Measurements from ENCODE around the gene EGLN1. TPM values are rescaled to one million over a fixed set of nuclear protein-coding genes. Genes with fewer than 3 reads are reported as not detected.
A peak's percentile ranks its signal among the peaks of the same experiment; 100 is the strongest.

Gene EGLN1
- total and polyA plus RNA-seq, 2 experiments from 2014 or later, result 1.9 to 6.0 TPM

DNA sequence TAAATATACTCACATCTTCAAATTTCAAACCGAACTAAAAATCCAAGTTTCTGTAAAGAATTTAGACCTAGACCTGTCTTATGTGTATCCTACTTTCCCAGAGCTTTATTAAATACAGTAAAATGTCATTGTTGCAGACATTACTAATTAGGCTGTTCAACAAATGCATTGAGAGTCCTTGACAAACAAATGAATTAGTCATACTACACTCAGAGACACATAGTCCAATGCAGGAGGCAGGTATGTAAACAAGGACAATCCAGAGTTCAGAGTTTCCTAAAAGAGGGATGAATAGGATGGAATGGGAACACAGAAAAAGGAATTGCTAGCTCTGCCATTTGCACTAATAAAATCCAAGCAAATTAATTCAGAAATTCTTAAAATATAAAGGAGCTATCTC, 1.6 kb upstream of the EGLN1 start:
- H2AFZ ChIP-seq, result no peak overlapping the region
- no peak overlapping the region for H3K4me2 ChIP-seq
- no peaks in the 10 kb centered on the region for H3K9me3 Mint-ChIP-seq
- no peak overlapping the region for H3K27ac ChIP-seq (ENCODE audit: low read depth)
- H3K27me3 ChIP-seq (ENCODE audit: insufficient read depth), result peaks cover 76% of the 10 kb centered on the region
- H3K27ac Mint-ChIP-seq, result no peak overlapping the region
- DNase-seq (ENCODE audit: low spot score) (no peak), ATAC-seq (no peak)
- H3K79me2 ChIP-seq (replicated peaks; ENCODE audit: insufficient read depth), result peaks cover 6% of the 10 kb centered on the region; the same call in 1 of the 2 replicates
- H3K4me1 ChIP-seq (ENCODE audit: insufficient read depth), result peaks cover 23% of the 10 kb centered on the region
- peaks cover 27% of the 10 kb centered on the region for H3K27me3 Mint-ChIP-seq (ENCODE audit: insufficient read depth, low read depth, poor library complexity)
- peaks cover 11% of the 10 kb centered on the region; the same call in 1 of the 2 replicates for H3F3A ChIP-seq (replicated peaks; ENCODE audit: low read depth)
- H3K9me2 ChIP-seq (ENCODE audit: insufficient read depth), result no peaks in the 10 kb centered on the region
- peak overlapping the region; percentile 93 for H3K4me3 Mint-ChIP-seq
- H4K20me1 ChIP-seq (replicated peaks; ENCODE audit: insufficient read depth), result peaks cover 13% of the 10 kb centered on the region
- H3K36me3 ChIP-seq (ENCODE audit: insufficient read depth), result no peaks in the 10 kb centered on the region
- H3K36me3 Mint-ChIP-seq (ENCODE audit: low read depth), result no peaks in the 10 kb centered on the region; the same call in 2 of the 3 replicates
- H3K4me1 Mint-ChIP-seq, result peaks cover 22% of the 10 kb centered on the region
- no peak overlapping the region for H3K4me3 ChIP-seq
- TF ChIP-seq NANOG (IDR thresholded peaks at IDR 0.05; ENCODE audit: borderline replicate concordance) (no peak), JUNB (IDR thresholded peaks at IDR 0.05; ENCODE audit: unreplicated experiment) (no peak), ZNF114 (CRISPR knock-in tag; IDR thresholded peaks at IDR 0.05) (no peak), EZH2phosphoT487 (IDR thresholded peaks at IDR 0.05; ENCODE audit: unreplicated experiment) (no peak), CREB1 (CRISPR knock-in tag; IDR thresholded peaks at IDR 0.05; ENCODE audit: low read depth) (no peak), POLR2AphosphoS5 (IDR thresholded peaks at IDR 0.05; ENCODE audit: low read depth) (no peak)
- TF ChIP-seq, protein P1, sequence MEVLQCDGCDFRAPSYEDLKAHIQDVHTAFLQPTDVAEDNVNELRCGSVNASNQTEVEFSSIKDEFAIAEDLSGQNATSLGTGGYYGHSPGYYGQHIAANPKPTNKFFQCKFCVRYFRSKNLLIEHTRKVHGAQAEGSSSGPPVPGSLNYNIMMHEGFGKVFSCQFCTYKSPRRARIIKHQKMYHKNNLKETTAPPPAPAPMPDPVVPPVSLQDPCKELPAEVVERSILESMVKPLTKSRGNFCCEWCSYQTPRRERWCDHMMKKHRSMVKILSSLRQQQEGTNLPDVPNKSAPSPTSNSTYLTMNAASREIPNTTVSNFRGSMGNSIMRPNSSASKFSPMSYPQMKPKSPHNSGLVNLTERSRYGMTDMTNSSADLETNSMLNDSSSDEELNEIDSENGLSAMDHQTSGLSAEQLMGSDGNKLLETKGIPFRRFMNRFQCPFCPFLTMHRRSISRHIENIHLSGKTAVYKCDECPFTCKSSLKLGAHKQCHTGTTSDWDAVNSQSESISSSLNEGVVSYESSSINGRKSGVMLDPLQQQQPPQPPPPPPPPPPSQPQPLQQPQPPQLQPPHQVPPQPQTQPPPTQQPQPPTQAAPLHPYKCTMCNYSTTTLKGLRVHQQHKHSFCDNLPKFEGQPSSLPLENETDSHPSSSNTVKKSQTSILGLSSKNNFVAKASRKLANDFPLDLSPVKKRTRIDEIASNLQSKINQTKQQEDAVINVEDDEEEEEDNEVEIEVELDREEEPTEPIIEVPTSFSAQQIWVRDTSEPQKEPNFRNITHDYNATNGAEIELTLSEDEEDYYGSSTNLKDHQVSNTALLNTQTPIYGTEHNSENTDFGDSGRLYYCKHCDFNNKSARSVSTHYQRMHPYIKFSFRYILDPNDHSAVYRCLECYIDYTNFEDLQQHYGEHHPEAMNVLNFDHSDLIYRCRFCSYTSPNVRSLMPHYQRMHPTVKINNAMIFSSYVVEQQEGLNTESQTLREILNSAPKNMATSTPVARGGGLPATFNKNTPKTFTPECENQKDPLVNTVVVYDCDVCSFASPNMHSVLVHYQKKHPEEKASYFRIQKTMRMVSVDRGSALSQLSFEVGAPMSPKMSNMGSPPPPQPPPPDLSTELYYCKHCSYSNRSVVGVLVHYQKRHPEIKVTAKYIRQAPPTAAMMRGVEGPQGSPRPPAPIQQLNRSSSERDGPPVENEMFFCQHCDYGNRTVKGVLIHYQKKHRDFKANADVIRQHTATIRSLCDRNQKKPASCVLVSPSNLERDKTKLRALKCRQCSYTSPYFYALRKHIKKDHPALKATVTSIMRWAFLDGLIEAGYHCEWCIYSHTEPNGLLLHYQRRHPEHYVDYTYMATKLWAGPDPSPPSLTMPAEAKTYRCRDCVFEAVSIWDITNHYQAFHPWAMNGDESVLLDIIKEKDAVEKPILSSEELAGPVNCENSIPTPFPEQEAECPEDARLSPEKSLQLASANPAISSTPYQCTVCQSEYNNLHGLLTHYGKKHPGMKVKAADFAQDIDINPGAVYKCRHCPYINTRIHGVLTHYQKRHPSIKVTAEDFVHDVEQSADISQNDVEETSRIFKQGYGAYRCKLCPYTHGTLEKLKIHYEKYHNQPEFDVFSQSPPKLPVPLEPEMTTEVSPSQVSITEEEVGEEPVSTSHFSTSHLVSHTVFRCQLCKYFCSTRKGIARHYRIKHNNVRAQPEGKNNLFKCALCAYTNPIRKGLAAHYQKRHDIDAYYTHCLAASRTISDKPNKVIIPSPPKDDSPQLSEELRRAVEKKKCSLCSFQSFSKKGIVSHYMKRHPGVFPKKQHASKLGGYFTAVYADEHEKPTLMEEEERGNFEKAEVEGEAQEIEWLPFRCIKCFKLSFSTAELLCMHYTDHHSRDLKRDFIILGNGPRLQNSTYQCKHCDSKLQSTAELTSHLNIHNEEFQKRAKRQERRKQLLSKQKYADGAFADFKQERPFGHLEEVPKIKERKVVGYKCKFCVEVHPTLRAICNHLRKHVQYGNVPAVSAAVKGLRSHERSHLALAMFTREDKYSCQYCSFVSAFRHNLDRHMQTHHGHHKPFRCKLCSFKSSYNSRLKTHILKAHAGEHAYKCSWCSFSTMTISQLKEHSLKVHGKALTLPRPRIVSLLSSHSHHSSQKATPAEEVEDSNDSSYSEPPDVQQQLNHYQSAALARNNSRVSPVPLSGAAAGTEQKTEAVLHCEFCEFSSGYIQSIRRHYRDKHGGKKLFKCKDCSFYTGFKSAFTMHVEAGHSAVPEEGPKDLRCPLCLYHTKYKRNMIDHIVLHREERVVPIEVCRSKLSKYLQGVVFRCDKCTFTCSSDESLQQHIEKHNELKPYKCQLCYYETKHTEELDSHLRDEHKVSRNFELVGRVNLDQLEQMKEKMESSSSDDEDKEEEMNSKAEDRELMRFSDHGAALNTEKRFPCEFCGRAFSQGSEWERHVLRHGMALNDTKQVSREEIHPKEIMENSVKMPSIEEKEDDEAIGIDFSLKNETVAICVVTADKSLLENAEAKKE (CRISPR knock-in tag; IDR thresholded peaks at IDR 0.05), result no peak
- TF ChIP-seq, protein P2, sequence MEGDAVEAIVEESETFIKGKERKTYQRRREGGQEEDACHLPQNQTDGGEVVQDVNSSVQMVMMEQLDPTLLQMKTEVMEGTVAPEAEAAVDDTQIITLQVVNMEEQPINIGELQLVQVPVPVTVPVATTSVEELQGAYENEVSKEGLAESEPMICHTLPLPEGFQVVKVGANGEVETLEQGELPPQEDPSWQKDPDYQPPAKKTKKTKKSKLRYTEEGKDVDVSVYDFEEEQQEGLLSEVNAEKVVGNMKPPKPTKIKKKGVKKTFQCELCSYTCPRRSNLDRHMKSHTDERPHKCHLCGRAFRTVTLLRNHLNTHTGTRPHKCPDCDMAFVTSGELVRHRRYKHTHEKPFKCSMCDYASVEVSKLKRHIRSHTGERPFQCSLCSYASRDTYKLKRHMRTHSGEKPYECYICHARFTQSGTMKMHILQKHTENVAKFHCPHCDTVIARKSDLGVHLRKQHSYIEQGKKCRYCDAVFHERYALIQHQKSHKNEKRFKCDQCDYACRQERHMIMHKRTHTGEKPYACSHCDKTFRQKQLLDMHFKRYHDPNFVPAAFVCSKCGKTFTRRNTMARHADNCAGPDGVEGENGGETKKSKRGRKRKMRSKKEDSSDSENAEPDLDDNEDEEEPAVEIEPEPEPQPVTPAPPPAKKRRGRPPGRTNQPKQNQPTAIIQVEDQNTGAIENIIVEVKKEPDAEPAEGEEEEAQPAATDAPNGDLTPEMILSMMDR (conservative IDR thresholded peaks at IDR 0.05; ENCODE audit: low read depth in 2 of 2), result no peak
- TF ChIP-seq, protein P3, sequence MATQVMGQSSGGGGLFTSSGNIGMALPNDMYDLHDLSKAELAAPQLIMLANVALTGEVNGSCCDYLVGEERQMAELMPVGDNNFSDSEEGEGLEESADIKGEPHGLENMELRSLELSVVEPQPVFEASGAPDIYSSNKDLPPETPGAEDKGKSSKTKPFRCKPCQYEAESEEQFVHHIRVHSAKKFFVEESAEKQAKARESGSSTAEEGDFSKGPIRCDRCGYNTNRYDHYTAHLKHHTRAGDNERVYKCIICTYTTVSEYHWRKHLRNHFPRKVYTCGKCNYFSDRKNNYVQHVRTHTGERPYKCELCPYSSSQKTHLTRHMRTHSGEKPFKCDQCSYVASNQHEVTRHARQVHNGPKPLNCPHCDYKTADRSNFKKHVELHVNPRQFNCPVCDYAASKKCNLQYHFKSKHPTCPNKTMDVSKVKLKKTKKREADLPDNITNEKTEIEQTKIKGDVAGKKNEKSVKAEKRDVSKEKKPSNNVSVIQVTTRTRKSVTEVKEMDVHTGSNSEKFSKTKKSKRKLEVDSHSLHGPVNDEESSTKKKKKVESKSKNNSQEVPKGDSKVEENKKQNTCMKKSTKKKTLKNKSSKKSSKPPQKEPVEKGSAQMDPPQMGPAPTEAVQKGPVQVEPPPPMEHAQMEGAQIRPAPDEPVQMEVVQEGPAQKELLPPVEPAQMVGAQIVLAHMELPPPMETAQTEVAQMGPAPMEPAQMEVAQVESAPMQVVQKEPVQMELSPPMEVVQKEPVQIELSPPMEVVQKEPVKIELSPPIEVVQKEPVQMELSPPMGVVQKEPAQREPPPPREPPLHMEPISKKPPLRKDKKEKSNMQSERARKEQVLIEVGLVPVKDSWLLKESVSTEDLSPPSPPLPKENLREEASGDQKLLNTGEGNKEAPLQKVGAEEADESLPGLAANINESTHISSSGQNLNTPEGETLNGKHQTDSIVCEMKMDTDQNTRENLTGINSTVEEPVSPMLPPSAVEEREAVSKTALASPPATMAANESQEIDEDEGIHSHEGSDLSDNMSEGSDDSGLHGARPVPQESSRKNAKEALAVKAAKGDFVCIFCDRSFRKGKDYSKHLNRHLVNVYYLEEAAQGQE (IDR thresholded peaks at IDR 0.05; ENCODE audit: unreplicated experiment), result no peak
